ENCODE data around the gene ANKRD34A. TPM values are rescaled to one million over a fixed set of nuclear protein-coding genes. Genes with fewer than 3 reads are reported as not detected.

The ANKRD34A gene
- polyA plus RNA-seq, 3 donors = 0.31 TPM; not detected in 2

DNA sequence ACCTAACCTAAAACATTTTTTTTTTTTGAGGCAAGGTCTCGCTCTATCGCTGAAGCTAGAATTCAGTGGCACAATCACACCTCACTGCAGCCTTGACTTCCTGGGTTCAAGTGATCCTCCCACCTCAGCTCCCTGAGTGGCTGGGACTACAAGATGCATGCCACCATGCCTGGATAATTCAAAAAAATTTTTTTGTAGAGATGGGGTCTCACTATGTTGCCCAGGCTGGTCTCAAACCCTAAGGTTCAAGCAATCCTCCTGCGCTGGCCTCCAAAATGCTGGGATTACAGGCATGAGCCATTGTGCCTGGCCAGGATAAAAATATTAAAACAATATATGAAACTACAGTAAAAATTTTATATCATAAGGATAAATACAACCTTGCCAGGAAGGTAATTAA lies 11.5 kb downstream of the ANKRD34A start:
- Mint-ChIP-seq H3K4me3 (no peak overlapping the region), H3K4me1 (peaks cover 35% of the 10 kb centered on the region), H3K9me3 (peaks cover 0 to 2% (median 0%) of the 10 kb centered on the region in 7 donors), H3K36me3 (peaks cover 16% of the 10 kb centered on the region in 2 donors), H3K27ac (no peak overlapping the region), H3K27me3 (ENCODE audit: low read depth in 3 of 3) (peaks cover 0 to 1% (median 0%) of the 10 kb centered on the region in 3 donors)
- no peak overlapping the region for H3K27ac ChIP-seq (ENCODE audit: low read depth in 1 of 2, low read length in 2 of 2)
- H3K4me1 ChIP-seq (ENCODE audit: control insufficient read depth in 1 of 2, insufficient read depth in 2 of 2, low read length in 2 of 2) = peaks cover 14 to 23% of the 10 kb centered on the region in 2 donors
- peaks cover 41% of the 10 kb centered on the region for H3K79me2 ChIP-seq (ENCODE audit: insufficient read depth, low read length)
- no peak overlapping the region for H3K4me2 ChIP-seq (replicated peaks; ENCODE audit: extremely low read depth, low read length, poor library complexity, severe bottlenecking)
- H3K36me3 ChIP-seq (replicated peaks in 1 of 2; ENCODE audit: control insufficient read depth in 1 of 2, insufficient read depth in 2 of 2, low read length in 2 of 2) = peaks cover 0 to 15% of the 10 kb centered on the region in 2 donors
- H4K20me1 ChIP-seq (ENCODE audit: insufficient read depth, low read length) = no peaks in the 10 kb centered on the region
- no peaks in the 10 kb centered on the region for H3K27me3 ChIP-seq (ENCODE audit: control insufficient read depth in 2 of 2, insufficient read depth in 2 of 2, low read length in 2 of 2)
- no peak overlapping the region for H3K4me3 ChIP-seq (replicated peaks in 1 of 3; ENCODE audit: low read depth in 2 of 3, low read length in 3 of 3)
- DNase-seq = no peak
- TF ChIP-seq, protein P1, sequence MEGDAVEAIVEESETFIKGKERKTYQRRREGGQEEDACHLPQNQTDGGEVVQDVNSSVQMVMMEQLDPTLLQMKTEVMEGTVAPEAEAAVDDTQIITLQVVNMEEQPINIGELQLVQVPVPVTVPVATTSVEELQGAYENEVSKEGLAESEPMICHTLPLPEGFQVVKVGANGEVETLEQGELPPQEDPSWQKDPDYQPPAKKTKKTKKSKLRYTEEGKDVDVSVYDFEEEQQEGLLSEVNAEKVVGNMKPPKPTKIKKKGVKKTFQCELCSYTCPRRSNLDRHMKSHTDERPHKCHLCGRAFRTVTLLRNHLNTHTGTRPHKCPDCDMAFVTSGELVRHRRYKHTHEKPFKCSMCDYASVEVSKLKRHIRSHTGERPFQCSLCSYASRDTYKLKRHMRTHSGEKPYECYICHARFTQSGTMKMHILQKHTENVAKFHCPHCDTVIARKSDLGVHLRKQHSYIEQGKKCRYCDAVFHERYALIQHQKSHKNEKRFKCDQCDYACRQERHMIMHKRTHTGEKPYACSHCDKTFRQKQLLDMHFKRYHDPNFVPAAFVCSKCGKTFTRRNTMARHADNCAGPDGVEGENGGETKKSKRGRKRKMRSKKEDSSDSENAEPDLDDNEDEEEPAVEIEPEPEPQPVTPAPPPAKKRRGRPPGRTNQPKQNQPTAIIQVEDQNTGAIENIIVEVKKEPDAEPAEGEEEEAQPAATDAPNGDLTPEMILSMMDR (IDR thresholded peaks at IDR 0.05) = no peak
- H3K9ac ChIP-seq (ENCODE audit: insufficient read depth, low read length, poor library complexity, severe bottlenecking) = no peak overlapping the region
- intact Hi-C loops (cut with micrococcal nuclease) = no loop called here
- WGBS (ENCODE audit: insufficient coverage) = 100% methylated on average over 2 of the region's 3 CpGs
- H2AFZ ChIP-seq (ENCODE audit: insufficient read depth, low read depth, low read length, poor library complexity, severe bottlenecking) = no peak overlapping the region
- no peaks in the 10 kb centered on the region for H3K9me3 ChIP-seq (replicated peaks in 1 of 2; ENCODE audit: control insufficient read depth in 1 of 2, insufficient read depth in 1 of 2, low read length in 2 of 2)

GRCh38 chr1:145951526-145951925 lies 12.8 kb downstream of the ANKRD34A start:
- H4K20me1 ChIP-seq (ENCODE audit: insufficient read depth, low read length) = no peaks in the 10 kb centered on the region
- Mint-ChIP-seq H3K4me1 (peaks cover 27% of the 10 kb centered on the region), H3K27ac (no peak overlapping the region), H3K27me3 (ENCODE audit: low read depth in 3 of 3) (no peaks in the 10 kb centered on the region), H3K4me3 (no peak overlapping the region), H3K9me3 (peaks cover 0 to 2% (median 0%) of the 10 kb centered on the region in 7 donors), H3K36me3 (peaks cover 20 to 22% of the 10 kb centered on the region in 2 donors)
- intact Hi-C loops (cut with micrococcal nuclease) = no loop called here
- H3K36me3 ChIP-seq (replicated peaks in 1 of 2; ENCODE audit: control insufficient read depth in 1 of 2, insufficient read depth in 2 of 2, low read length in 2 of 2) = peaks cover 0 to 27% of the 10 kb centered on the region in 2 donors
- no peak overlapping the region for H3K27ac ChIP-seq (ENCODE audit: low read depth in 1 of 2, low read length in 2 of 2)
- TF ChIP-seq, protein P1 (IDR thresholded peaks at IDR 0.05) = no peak
- no peak overlapping the region for H3K4me2 ChIP-seq (replicated peaks; ENCODE audit: extremely low read depth, low read length, poor library complexity, severe bottlenecking)
- no peak for DNase-seq
- H3K27me3 ChIP-seq (ENCODE audit: control insufficient read depth in 2 of 2, insufficient read depth in 2 of 2, low read length in 2 of 2) = no peaks in the 10 kb centered on the region
- no peak overlapping the region for H3K9ac ChIP-seq (ENCODE audit: insufficient read depth, low read length, poor library complexity, severe bottlenecking)
- 100% methylated on average over 1 of the region's 1 CpG for WGBS (ENCODE audit: insufficient coverage)
- H3K9me3 ChIP-seq (replicated peaks in 1 of 2; ENCODE audit: control insufficient read depth in 1 of 2, insufficient read depth in 1 of 2, low read length in 2 of 2) = no peaks in the 10 kb centered on the region
- H2AFZ ChIP-seq (ENCODE audit: insufficient read depth, low read depth, low read length, poor library complexity, severe bottlenecking) = no peak overlapping the region
- peaks cover 6 to 12% of the 10 kb centered on the region in 2 donors for H3K4me1 ChIP-seq (ENCODE audit: control insufficient read depth in 1 of 2, insufficient read depth in 2 of 2, low read length in 2 of 2)
- H3K4me3 ChIP-seq (replicated peaks in 1 of 3; ENCODE audit: low read depth in 2 of 3, low read length in 3 of 3) = no peak overlapping the region
- H3K79me2 ChIP-seq (ENCODE audit: insufficient read depth, low read length) = peaks cover 35% of the 10 kb centered on the region

Measured in CD14-positive monocyte (primary cell).